Stimulated activated effector memory CD8-positive, alpha-beta T cell treated with anti-CD3 and anti-CD28 coated beads, Interleukin-12 subunit alpha, Interleukin-12 subunit beta, amount 100 ng/mL, for 72 hours (primary cell): ENCODE data around the gene KCNK3.

Source experiments
- ATAC-seq: fragments of 150-1000 bp; cut with Tn5 transposase; 2 replicates; pipeline ENCODE4 v1.10.0; 2021
- DNase-seq, 2 donors: peaks; one replicate each; pipeline ENCODE4 v3.0.0; 2021 to 2022; ENCODE audit warnings: low spot score in 2 of 2
- H3K27ac Mint-ChIP-seq: one replicate; pipeline ENCODE4 v1.8.0; 2022; ENCODE audit warnings: mild to moderate bottlenecking, mixed read lengths
- H3K36me3 Mint-ChIP-seq: one replicate; pipeline ENCODE4 v1.8.0; 2022; ENCODE audit warnings: mild to moderate bottlenecking, mixed read lengths
- H3K4me1 Mint-ChIP-seq: one replicate; pipeline ENCODE4 v1.8.0; 2022; ENCODE audit warnings: mixed read lengths
- H3K4me3 Mint-ChIP-seq: one replicate; pipeline ENCODE4 v1.8.0; 2022; ENCODE audit warnings: mild to moderate bottlenecking, mixed read lengths
- H3K9me3 Mint-ChIP-seq: one replicate; pipeline ENCODE4 v1.8.0; 2022; ENCODE audit warnings: mixed read lengths

The KCNK3 gene

DNA sequence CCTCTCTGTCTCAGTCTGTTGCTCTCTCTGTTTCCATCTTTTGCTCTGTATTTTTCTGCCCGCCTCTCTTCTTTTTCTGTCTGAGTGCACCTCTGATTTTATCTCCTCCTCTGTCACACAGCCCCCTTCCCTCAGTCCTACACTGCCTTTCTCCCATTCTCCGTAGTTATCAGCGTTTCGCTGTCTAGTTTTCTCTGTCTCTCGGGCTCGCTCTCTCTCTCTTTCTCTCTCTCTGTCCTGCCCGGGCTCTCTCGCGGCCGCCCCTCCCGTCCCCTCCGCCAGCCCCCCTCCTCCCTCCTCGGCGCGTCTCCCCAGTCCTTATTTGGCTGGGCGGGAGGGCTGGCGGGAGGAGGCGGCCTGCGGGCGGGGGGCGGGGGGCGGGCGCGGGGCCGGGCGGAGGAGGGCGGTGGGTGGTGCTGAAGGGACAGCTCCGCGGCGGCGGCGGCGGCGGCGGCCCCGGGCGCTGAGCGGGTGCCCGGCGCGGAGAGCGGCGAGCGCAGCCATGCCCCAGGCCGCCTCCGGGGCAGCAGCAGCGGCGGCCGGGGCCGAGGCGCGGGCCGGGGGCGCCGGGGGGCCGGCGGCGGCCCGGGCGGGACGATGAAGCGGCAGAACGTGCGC lies at the start of gene KCNK3:
TSS of gene KCNK3 (plus strand) at position 444 of the 618 bp plus-strand sequence. CDS start at position 598, 154 bp downstream.
- Mint-ChIP-seq H3K4me3 (no peak within 1 kb of the TSS), H3K27ac (no peak within 1 kb of the TSS), H3K36me3 (no peaks in the 10 kb centered on the region), H3K9me3 (no peaks in the 10 kb centered on the region), H3K4me1 (peaks cover 6% of the 10 kb centered on the region)
- ATAC-seq (peak; percentile 59), DNase-seq (peak; percentile 7 to 53)

DNA sequence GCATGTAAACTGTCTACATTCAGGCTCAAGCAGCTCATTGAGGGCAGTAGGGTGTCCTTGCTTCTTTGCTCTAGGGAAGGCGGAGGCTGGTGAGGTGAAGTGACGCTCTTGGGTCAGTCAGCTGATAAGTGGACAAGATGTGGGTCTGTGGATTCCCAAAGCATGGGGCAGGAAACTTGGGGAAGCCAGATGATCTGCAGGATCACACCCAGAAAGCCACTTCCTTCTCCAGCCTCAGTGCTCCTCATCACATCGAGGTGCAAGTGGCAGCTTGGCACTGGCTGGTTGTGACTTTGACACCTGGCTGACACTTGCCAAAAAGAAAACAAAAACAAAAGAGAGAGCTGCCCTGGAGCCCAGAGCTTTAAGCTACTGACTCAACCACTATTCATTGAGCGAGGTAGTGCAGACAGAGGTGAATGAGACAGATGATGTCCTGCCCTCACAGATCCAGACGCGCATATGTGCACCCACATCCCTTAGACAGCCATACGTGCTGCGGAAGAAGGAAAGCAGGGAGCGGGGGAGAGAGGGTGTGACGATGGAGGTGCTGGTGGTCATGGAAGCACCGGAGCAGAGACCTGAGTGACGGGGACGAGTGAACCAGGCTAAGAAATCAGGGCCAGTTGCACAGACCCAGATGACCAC lies 48.2 kb upstream of the KCNK3 start:
- ATAC-seq (no peak), DNase-seq (no peak)
- Mint-ChIP-seq H3K9me3 (no peaks in the 10 kb centered on the region), H3K36me3 (no peaks in the 10 kb centered on the region), H3K4me3 (no peak overlapping the region), H3K27ac (no peak overlapping the region), H3K4me1 (peaks cover 6% of the 10 kb centered on the region)

DNA sequence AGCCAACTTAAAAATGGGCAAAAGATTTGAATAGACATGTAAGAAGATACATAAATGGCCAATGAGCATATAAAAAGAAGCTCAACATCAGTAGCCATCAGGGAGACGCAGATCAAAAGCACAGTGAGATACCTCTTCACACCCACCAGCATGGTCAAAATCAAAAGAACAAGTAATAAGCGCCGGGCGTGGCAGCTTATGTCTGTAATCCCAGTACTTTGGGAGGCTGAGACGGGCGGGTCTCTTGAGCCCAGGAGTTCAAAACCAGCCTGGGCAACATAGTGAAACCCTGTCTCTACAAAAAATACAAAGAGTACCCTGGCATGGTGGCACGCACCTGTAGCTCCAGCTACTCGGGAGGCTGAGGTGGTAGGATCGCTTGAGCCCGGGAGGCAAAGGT lies 46.8 kb upstream of the KCNK3 start:
- no peak overlapping the region for H3K27ac Mint-ChIP-seq
- ATAC-seq (no peak), DNase-seq (no peak)
- no peaks in the 10 kb centered on the region for H3K36me3 Mint-ChIP-seq
- no peak overlapping the region for H3K4me3 Mint-ChIP-seq
- H3K4me1 Mint-ChIP-seq, result no peaks in the 10 kb centered on the region
- no peaks in the 10 kb centered on the region for H3K9me3 Mint-ChIP-seq

DNA sequence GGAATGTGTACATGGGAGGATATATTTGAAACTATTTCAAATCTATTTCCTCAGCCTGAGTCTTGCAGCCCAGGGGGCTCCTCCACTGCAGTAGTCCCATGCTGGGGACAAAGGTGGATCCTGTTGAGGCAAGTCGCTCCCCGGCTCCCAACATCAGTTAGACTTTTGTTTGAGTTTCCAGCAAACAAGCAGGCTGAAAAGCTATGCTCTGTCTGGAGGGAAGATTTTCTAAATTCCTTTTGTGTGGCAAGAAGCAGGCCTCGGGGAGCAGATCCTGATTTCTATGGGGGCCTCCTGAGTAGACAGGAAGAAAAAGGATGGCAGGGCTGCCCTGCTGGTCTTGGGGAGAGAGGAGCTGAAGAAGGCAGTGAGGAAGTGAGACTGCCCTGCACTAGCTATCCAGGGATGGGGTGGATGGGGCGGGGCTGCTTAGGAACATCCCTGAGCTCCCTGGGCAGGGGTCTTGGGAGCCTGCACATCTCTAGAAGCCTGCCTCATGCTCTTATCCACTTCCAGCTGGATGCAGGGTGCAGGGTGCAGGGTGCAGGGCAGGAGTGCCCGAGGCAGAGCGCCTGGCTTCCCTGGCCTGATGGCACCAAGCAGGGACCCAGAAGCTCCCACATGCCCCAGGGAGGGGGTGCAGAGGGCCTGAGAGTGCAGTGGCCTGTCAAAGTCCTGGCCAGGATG lies 45.4 kb upstream of the KCNK3 start:
- Mint-ChIP-seq H3K4me3 (no peak overlapping the region), H3K9me3 (no peaks in the 10 kb centered on the region), H3K4me1 (no peaks in the 10 kb centered on the region), H3K27ac (no peak overlapping the region), H3K36me3 (no peaks in the 10 kb centered on the region)
- DNase-seq (no peak), ATAC-seq (peak; percentile 24)

DNA sequence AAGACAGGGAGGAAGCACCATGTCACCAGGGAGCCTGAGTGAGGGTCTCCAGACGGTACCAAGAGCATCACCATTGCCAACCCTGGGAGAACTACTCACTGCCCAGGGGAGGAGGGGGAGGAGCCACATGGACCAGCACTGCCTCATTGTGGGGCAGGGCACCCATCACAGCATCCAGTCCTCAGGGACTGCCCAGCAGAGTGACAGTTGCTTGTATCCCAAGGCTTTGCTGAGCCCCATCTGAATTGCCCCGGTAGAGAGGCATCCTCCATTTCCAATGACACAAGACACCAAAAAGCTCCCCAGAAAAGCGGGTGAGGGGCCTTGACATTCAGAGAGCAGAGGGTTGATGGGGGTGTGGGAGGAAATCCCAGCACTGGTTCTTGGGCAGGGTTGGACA lies 44.5 kb upstream of the KCNK3 start:
- DNase-seq (no peak), ATAC-seq (no peak)
- no peaks in the 10 kb centered on the region for H3K4me1 Mint-ChIP-seq
- H3K27ac Mint-ChIP-seq, result no peak overlapping the region
- H3K36me3 Mint-ChIP-seq, result no peaks in the 10 kb centered on the region
- H3K9me3 Mint-ChIP-seq, result no peaks in the 10 kb centered on the region
- no peak overlapping the region for H3K4me3 Mint-ChIP-seq

DNA sequence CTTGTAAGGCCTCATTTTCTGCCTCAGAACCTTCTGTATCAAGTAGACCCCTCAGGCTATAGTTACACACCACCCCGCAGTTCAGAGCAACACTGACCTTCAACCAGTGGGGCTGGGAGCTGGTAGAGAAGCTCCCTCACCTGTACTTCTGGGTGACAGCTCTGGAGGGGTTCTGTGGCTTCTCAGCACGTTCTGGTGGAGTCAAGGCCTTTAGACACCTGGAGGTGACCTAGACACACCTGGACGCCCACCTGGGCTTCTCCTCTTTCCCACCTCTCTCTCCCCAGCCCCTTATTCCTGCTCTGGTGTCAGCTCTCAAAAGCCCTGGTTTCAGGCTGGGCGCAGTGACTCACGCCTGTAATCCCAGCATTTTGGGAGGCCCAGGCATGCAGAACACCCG lies 44.0 kb upstream of the KCNK3 start:
- no peak overlapping the region for H3K4me3 Mint-ChIP-seq
- no peaks in the 10 kb centered on the region for H3K36me3 Mint-ChIP-seq
- no peak for DNase-seq
- H3K4me1 Mint-ChIP-seq, result no peaks in the 10 kb centered on the region
- H3K27ac Mint-ChIP-seq, result no peak overlapping the region
- no peaks in the 10 kb centered on the region for H3K9me3 Mint-ChIP-seq
- no peak for ATAC-seq

DNA sequence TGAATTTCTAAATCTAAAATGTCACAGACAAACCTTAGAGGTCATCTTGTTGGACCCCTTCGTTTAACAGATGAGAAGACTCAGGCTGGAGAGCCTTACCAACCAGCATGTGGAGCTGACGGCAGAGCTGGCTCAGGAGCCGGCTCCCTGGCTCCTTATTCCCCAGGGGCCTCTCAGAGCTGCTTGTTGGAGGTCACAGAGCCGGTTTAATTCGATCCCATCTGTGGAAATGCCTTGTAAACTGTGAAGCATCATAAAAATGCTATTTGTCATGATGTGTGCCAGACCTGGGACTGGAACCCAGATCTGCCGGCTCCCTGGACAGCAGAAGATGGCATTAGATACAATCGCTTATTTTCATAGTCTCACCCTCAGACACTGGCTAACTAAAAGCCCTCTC lies 43.2 kb upstream of the KCNK3 start:
- no peak overlapping the region for H3K4me3 Mint-ChIP-seq
- ATAC-seq (no peak), DNase-seq (no peak)
- no peaks in the 10 kb centered on the region for H3K36me3 Mint-ChIP-seq
- no peak overlapping the region for H3K27ac Mint-ChIP-seq
- H3K4me1 Mint-ChIP-seq, result no peaks in the 10 kb centered on the region
- no peaks in the 10 kb centered on the region for H3K9me3 Mint-ChIP-seq

DNA sequence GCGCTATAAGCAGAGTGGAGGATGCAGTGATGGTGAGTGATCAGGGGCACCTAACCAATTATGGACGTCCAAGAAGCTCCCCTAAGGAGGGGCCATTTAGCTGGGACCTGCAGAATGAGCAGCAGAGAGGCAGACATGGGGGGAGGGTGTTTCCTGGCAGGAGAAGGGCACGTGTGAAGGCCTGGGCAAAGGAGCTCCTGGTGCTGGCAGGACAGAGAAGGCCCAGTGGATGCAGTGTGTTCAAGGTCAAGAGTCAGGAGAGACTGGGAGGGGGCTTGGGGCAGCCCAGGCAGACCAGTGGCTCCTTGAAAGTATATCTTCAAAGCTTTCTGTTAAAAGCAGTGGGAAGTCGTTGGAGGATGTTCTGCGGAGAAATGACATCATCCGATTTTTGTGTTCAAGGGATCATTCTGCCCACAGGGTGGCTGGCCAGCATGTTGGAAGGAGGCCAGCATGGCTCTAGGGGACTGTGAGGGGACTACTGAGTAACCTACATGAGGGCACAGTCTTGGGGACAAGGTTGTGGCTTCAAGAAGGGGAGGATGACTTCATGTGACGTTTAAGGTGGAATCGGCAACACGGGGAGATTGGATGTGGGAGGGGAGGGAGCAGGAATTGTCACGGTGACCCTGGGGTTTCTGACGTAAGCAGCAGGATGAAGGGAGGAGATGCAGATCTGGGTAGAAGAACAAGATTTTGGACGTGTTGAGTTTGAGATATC lies 42.4 kb upstream of the KCNK3 start:
- Mint-ChIP-seq H3K4me1 (no peaks in the 10 kb centered on the region), H3K9me3 (no peaks in the 10 kb centered on the region), H3K36me3 (no peaks in the 10 kb centered on the region), H3K4me3 (no peak overlapping the region), H3K27ac (peak overlapping the region; percentile 35)
- ATAC-seq (no peak), DNase-seq (no peak)

DNA sequence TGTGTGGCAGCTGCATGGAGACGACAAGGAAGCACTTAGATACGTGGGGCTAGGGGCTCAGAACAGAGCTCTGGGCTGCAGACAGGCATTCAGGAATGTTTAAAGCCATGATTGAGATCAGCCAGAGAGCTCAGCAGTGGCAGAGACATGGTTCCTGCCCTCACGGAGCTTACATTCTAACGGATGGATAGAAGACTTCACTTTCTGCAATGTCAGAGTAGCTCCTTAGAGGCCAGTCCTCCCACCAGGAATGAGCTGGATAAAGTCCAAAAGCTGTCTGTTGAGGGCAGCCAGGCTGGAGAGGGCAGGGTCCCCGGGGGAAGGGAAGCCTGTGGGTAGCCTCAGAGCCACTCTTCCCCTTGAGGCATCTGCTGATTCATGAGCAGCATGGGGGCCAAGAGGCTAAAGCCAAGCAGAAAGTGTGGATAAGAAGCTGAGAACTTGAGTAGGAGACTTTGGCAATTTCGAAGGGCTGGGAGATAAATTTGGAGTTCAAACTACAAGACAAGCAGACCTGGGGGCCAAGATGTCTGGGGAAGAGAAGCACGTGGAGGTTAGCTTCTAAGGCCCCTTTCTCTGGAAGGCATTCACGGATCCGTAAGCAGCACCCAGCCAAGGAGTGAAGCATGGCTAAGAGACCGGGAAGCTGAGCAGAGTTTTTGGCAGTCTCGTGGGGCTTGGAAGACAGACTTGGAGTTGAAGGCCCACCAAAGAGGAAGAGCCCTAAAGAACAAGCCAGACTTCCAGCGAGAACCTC lies 41.6 kb upstream of the KCNK3 start:
- DNase-seq (no peak), ATAC-seq (no peak)
- Mint-ChIP-seq H3K4me1 (no peaks in the 10 kb centered on the region), H3K9me3 (no peaks in the 10 kb centered on the region), H3K4me3 (no peak overlapping the region), H3K27ac (no peak overlapping the region), H3K36me3 (no peaks in the 10 kb centered on the region)

DNA sequence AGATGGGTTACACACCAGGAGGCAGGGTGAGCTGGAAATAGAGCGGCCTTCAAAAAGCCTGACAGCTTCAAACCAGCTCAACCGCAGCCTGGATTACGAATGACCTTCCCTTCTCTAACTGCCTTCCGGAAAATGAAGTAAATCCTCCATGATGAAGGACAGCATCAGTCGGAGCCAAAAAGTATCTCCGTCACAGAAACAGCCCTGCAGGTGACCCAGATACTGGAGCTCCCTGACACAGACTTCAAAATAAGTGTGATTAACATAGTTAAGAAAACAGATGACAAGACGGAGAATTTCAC lies 41.1 kb upstream of the KCNK3 start:
- DNase-seq, result no peak
- no peaks in the 10 kb centered on the region for H3K4me1 Mint-ChIP-seq
- H3K36me3 Mint-ChIP-seq, result no peaks in the 10 kb centered on the region
- H3K27ac Mint-ChIP-seq, result no peak overlapping the region
- no peaks in the 10 kb centered on the region for H3K9me3 Mint-ChIP-seq
- no peak for ATAC-seq
- H3K4me3 Mint-ChIP-seq, result no peak overlapping the region

DNA sequence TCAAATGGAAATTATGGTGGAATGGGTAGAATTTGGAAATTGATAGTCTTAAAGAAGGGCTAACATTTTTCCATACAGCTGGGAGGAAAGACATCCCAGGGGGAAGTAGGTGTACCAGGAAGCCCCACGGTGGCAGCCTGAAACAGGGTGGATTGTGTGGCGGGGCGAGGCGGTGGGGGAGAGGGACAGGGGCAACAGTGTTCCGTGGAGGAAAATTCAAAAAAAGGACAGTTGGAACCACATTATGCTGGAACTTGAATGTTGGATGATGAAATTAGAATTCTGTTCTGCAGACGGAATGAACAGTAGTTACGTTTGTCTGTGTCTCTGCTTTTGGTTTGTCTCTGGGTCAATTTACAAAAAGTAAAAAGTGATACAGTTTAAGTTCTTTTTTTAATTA lies 40.7 kb upstream of the KCNK3 start:
- ATAC-seq (no peak), DNase-seq (no peak)
- H3K36me3 Mint-ChIP-seq, result no peaks in the 10 kb centered on the region
- H3K9me3 Mint-ChIP-seq, result no peaks in the 10 kb centered on the region
- no peak overlapping the region for H3K4me3 Mint-ChIP-seq
- H3K27ac Mint-ChIP-seq, result no peak overlapping the region
- no peaks in the 10 kb centered on the region for H3K4me1 Mint-ChIP-seq

DNA sequence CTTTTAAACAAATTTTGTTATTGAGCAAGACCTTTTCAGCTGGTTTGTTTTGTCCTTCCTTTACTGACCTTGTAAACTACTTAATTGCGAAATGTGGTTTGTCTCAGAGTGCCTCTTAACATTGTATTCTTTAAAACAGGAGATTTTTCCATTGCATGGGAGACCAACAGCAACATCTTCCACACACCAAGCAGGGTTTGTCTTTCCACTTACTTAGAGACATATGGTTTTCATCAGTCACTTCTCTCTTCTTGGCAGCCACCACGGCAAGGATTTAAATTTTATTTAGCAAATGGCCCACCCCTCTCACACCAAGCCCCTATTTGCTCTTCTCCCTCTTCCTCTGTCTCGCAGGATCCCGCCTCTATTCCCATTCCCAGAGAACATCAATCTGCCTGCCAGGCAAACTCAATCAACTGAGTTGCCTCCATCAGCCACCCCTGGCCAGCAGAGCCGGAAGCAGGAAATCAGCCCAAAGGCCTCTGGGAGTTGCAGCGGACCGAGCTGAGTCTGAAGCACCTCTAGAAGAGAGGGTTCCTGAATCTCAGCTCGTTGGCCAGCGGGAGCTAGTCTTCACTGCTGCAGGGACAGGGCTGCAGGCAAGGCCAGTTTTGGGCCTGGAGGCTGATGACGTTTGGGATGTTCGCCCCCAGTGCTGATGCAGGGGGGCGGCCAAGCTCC lies 40.0 kb upstream of the KCNK3 start:
- no peak overlapping the region for H3K4me3 Mint-ChIP-seq
- no peak overlapping the region for H3K27ac Mint-ChIP-seq
- no peaks in the 10 kb centered on the region for H3K4me1 Mint-ChIP-seq
- no peak for ATAC-seq
- no peaks in the 10 kb centered on the region for H3K9me3 Mint-ChIP-seq
- DNase-seq, result no peak
- no peaks in the 10 kb centered on the region for H3K36me3 Mint-ChIP-seq

DNA sequence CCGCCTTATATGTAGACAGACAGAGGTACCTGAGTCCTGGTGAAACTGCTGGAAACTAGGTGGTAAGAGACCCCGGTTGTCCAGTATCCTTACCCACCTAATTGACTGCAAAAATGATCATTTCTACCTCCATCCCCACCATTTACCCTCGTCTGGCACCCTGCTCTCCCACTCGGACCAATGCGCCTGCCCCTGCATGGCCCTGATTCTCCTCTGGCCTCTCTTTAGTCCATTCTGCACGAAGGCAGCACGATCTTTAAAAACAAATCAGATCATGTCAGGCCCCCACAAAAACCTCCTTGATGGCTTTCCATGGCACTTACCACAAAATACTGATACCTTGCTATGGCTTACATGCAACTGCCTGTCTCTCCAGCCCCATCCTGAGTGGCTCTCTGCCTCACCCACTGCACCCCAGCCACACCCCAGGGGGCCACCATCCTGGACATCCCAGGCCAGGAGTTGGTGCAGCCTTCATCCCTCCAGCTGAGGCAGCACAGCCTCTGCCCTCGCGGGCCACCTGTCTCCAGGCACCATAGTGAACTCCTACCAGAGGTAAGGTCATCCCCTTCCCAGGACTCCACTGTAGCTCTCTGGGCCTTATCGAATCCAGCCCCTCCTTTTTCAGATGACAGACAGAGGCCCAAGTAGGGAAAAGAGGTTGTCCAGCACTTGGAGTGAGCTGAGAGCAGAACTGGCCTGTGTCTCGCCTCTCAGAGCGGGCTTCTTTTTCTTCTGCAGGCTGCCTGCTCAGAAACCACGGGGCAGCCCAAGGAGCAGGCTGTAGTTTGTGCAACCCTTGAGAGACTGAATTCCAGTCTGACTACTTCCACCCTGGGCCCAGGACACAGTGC lies 39.1 kb upstream of the KCNK3 start:
- H3K9me3 Mint-ChIP-seq, result no peaks in the 10 kb centered on the region
- ATAC-seq (peak; percentile 24), DNase-seq (no peak)
- no peak overlapping the region for H3K4me3 Mint-ChIP-seq
- H3K4me1 Mint-ChIP-seq, result no peaks in the 10 kb centered on the region
- no peak overlapping the region for H3K27ac Mint-ChIP-seq
- H3K36me3 Mint-ChIP-seq, result no peaks in the 10 kb centered on the region

DNA sequence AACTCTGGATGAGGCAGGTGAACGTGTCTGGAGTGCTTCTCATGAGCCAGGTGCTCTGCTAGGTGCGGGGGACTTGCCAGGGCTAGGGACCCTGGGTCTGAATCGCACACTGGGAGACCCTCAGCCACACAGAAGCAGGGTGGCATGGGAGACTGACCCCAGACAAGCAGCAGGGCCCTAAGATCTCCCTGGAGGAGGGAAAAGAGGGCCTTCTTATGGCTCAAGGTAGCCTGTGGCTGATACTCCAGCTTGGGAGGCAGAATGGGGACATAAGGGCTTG lies 38.5 kb upstream of the KCNK3 start:
- ATAC-seq (no peak), DNase-seq (no peak)
- no peak overlapping the region for H3K4me3 Mint-ChIP-seq
- peaks cover 5% of the 10 kb centered on the region for H3K9me3 Mint-ChIP-seq
- no peak overlapping the region for H3K27ac Mint-ChIP-seq
- H3K4me1 Mint-ChIP-seq, result no peaks in the 10 kb centered on the region
- H3K36me3 Mint-ChIP-seq, result no peaks in the 10 kb centered on the region
